Tibial artery (tissue), 4 donors: ENCODE results near the gene LIFR.

ENCODE experiments used
- DNase-seq, 2 donors: peaks; one replicate each; pipeline ENCODE4 v3.0.0-alpha.2; 2019
- H3K27ac ChIP-seq, 2 donors: fragments of 200-600 bp; sonication (generic) in 1 of 2; 1 replicate in 1 of 2; 2 replicates in 1 of 2; pipeline ENCODE4 v1.5.1; 2018 to 2019; ENCODE audit warnings: mild to moderate bottlenecking in 1 of 2
- H3K27me3 ChIP-seq, 2 donors: fragments of 200-600 bp; sonication (generic) in 1 of 2; one replicate each; pipeline versions ENCODE4 v1.5.1 to v1.6.0; 2016 to 2019
- H3K36me3 ChIP-seq, 3 donors: fragments of 200-600 bp; sonication (generic) in 2 of 3; one replicate each; pipeline ENCODE4 v1.5.1; 2016 to 2019; ENCODE audit warnings: mild to moderate bottlenecking in 2 of 3
- H3K4me1 ChIP-seq, 4 donors: fragments of 200-600 bp; sonication (generic) in 2 of 4; 1 replicate in 3 of 4; 2 replicates in 1 of 4; pipeline ENCODE4 v1.5.1; 2016 to 2019
- H3K4me3 ChIP-seq, 2 donors: fragments of 200-600 bp; sonication (generic) in 1 of 2; 1 replicate in 1 of 2; 2 replicates in 1 of 2; pipeline ENCODE4 v1.5.1; 2018 to 2019; ENCODE audit warnings: mild to moderate bottlenecking in 2 of 2
- H3K9me3 ChIP-seq, 3 donors: fragments of 200-600 bp; sonication (generic) in 1 of 3; one replicate each; pipeline ENCODE4 v1.5.1; 2016 to 2019
- CTCF ChIP-seq, 2 experiments: fragments of 200-600 bp in 1 of 2; fragments of 450-650 bp in 1 of 2; IDR thresholded peaks; one replicate each; pipeline ENCODE4 v1.5.1; 2017 to 2019; ENCODE audit warnings: antibody characterized with exemption in 2 of 2, mild to moderate bottlenecking in 1 of 2, moderate library complexity in 1 of 2
- intact Hi-C: fragments of 100-400 bp; cut with DNase I; formaldehyde crosslinking; loops from one replicate; pipeline ENCODE4 v1.15.0; 2023; ENCODE audit warnings: low total_unique reads

LIFR gene

GRCh38 chr5:38556599-38557307, at the start of gene LIFR:
LIFR (minus strand) TSS chr5:38556646; CDS start chr5:38530647, 25,999 bp downstream.
- Histone ChIP-seq H3K4me1 (peaks cover 0 to 41% (median 6%) of the 10 kb centered on the region in 4 donors), H3K27ac (peak within 1 kb of the TSS; percentile 99), H3K9me3 (no peaks in the 10 kb centered on the region), H3K4me3 (peak within 1 kb of the TSS; percentile 72 to 90), H3K36me3 (no peaks in the 10 kb centered on the region), H3K27me3 (no peaks in the 10 kb centered on the region)
- intact Hi-C loops, result loop anchor here (5.0 to 10.0 kb wide), 2 partner anchors 109 to 228 kb away; no protein-coding TSS in a partner anchor
- TF ChIP-seq CTCF (IDR thresholded peaks at IDR 0.05), result peak in 1 of 2 experiments; percentile 6
- peak; percentile 78 to 91 for DNase-seq

GRCh38 chr5:38605610-38606009, 49.2 kb upstream of the LIFR start:
- no peak for TF ChIP-seq CTCF (IDR thresholded peaks at IDR 0.05)
- Histone ChIP-seq H3K9me3 (no peaks in the 10 kb centered on the region), H3K4me3 (no peak overlapping the region), H3K4me1 (peaks cover 0 to 17% (median 13%) of the 10 kb centered on the region in 4 donors), H3K36me3 (no peaks in the 10 kb centered on the region), H3K27ac (no peak overlapping the region), H3K27me3 (no peaks in the 10 kb centered on the region)
- no peak for DNase-seq
- intact Hi-C loops, result no loop called here

GRCh38 chr5:38603691-38604090, 47.2 kb upstream of the LIFR start:
- peaks cover 0 to 36% (median 20%) of the 10 kb centered on the region in 4 donors for H3K4me1 ChIP-seq
- intact Hi-C loops, result no loop called here
- H3K27ac ChIP-seq, result no peak overlapping the region
- no peaks in the 10 kb centered on the region for H3K9me3 ChIP-seq
- H3K27me3 ChIP-seq, result no peaks in the 10 kb centered on the region
- DNase-seq, result no peak
- no peak overlapping the region for H3K4me3 ChIP-seq
- H3K36me3 ChIP-seq, result no peaks in the 10 kb centered on the region
- no peak for TF ChIP-seq CTCF (IDR thresholded peaks at IDR 0.05)

GRCh38 chr5:38602641-38603040, 46.2 kb upstream of the LIFR start:
- H3K4me3 ChIP-seq, result no peak overlapping the region
- intact Hi-C loops, result no loop called here
- no peak overlapping the region for H3K27ac ChIP-seq

GRCh38 chr5:38601863-38602298, 45.4 kb upstream of the LIFR start:
- H3K4me1 ChIP-seq, result peaks cover 0 to 40% (median 20%) of the 10 kb centered on the region in 4 donors
- H3K9me3 ChIP-seq, result no peaks in the 10 kb centered on the region
- intact Hi-C loops, result no loop called here
- H3K27me3 ChIP-seq, result no peaks in the 10 kb centered on the region
- H3K27ac ChIP-seq, result peak overlapping the region; percentile 34 to 44
- no peak for DNase-seq
- no peak overlapping the region for H3K4me3 ChIP-seq
- no peak for TF ChIP-seq CTCF (IDR thresholded peaks at IDR 0.05)
- no peaks in the 10 kb centered on the region for H3K36me3 ChIP-seq

More at GRCh38 chr5:38602641-38603040, 46.2 kb upstream of the LIFR start:
- H3K9me3 ChIP-seq, result no peaks in the 10 kb centered on the region
- no peaks in the 10 kb centered on the region for H3K36me3 ChIP-seq
- TF ChIP-seq CTCF (IDR thresholded peaks at IDR 0.05), result no peak
- H3K4me1 ChIP-seq, result peaks cover 0 to 40% (median 20%) of the 10 kb centered on the region in 4 donors
- no peaks in the 10 kb centered on the region for H3K27me3 ChIP-seq
- no peak for DNase-seq
